CD4-positive, alpha-beta T cell treated with Interleukin-2 at 100 ng/mL for 4 hours (primary cell): Measurements from ENCODE around the gene RAB7A.
A peak's percentile ranks its signal among the peaks of the same experiment; 100 is the strongest.

Experiments used
- DNase-seq: peaks from one replicate; pipeline ENCODE4 v3.0.0-alpha.2; 2020; ENCODE audit warnings: low spot score

RAB7A gene

DNA sequence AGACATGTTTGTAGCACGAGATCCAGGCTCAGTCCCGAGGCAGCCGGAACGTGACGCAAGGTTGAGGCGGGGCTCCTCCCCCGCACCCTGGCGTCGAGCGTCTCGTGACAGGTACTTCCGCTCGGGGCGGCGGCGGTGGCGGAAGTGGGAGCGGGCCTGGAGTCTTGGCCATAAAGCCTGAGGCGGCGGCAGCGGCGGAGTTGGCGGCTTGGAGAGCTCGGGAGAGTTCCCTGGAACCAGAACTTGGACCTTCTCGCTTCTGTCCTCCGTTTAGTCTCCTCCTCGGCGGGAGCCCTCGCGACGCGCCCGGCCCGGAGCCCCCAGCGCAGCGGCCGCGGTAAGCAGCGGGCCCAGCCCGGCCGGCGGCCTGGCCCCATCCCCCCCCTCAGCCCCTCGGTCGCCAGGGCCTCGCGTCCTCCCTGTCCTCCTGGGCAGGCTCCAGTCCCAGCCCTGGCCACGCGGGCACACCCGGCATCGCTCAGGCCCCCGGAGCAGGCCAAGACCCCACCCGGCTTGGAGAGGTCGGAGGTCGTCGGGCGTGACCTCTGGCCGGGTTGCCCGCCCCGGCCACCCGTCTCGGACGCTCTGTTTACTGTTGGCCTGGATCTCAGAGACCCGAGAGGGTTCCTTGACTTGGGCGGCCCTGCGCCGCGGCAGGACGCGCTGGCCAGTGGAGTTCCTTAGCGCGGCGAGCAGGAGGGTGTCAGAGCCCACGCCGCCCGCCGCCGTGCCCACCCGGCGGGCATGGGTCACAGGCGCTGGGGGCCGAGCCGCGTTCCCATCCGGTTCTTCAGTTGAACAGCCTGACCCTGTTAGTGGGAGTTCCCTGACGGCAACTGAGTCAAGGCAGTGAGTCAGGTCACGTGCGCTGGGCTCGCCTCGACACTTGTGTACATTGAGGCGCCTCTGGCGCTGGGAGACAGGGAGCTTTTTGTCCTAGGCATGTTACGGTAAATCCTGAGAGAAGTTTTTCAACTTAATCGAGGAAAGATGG is at the start of gene RAB7A:
Gene RAB7A, plus strand, starts transcription at position 161 of the 994 bp plus-strand sequence. CDS start 69,185 bp downstream, outside the sequence.
- DNase-seq: peak; percentile 96

DNA sequence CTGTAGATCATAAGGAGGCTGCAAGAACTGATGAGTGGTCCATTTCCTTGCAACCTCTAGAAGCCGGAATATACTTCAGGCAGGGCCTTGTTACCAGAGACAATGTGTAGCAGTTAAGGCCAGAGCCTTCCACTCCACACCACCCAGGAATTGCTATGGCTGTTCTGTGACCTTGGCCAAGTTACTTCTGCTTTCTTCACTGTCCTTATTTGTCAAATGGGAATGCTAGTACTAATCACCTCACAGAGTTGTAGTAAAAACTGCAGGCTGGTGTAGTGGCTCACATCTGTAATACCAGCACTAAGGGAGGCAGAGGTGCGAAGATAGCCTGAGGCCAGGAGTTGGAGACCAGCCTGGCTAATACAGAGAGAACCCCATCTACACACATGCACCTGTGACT is 46.6 kb upstream of the RAB7A start:
- DNase-seq: no peak

DNA sequence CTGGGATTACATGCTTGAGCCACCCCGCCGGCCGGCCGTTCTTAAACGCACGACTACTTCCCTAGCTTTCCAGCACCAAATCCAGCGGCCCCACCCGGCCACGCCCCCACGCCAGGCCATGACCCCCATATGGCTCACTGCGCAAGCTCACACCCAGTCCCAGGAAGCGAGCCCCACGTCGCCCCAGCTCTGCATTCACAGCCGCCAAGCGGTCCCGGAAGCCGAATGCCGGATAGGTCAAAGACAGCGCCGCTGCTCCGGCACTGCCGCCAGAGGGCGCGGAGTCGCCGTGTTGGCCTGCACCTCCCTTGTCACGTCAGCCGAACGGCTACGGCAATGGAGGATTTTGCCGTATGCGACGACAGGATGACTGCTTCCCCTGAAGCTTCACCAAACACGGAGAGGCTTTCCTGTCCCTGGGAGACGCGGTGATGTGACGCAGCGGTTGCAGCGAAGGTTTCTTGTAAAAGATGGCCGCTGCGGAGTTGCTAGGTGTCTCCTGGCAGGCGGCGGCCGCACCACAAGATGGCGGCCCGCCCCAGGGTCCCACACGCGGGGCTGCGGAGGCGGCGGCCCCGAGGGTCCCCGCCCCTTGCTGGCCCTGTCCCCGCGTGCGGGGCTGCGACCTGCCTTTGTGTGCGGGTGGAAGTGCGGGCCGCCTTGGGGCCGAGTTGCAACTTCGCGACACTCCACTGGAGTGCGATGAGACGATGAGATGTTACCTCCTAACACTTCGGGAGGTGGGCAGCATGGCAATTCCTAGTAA is 45.2 kb upstream of the RAB7A start:
- DNase-seq: peak; percentile 98

DNA sequence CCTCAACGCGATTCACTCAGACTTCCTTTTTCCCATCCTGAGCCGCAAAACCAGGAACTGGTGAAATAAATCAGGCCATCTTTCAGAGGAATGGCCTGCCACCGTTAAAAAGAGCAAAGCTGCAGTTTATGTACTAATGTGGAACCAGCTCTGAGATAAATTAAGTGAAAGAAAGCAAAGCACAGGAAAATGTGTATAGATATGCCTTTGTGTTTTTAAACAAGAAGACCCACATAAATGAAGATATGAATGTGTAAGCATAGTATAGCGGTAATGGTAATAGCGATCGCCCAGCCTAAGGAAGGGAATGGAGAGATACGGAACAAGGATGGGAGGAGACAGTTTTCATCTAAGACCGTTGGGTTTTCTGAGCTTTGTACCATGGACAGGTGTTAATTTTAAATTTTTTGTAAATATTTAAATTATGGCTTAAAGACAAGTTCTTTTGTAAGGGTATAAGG is 44.6 kb upstream of the RAB7A start:
- no peak for DNase-seq

DNA sequence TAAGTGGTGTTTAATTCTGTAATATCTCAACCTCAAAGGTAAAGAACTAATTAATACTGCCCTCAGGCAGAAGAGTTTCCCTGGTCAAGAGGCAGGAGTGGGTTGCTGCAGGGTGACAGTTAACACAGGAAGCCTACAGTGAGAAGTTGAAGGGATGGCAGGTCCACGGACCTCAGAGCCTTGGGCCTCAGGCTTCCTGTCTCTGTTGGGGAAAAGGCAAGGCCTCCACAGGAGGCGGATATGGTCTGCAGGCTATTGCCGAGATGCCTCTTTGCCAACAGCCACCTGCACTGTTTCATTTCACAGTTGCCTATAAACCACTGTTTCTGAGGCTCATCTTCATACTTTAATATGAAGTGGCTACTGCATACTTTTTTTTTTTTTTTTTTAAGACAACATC is 42.0 kb upstream of the RAB7A start:
- no peak for DNase-seq

DNA sequence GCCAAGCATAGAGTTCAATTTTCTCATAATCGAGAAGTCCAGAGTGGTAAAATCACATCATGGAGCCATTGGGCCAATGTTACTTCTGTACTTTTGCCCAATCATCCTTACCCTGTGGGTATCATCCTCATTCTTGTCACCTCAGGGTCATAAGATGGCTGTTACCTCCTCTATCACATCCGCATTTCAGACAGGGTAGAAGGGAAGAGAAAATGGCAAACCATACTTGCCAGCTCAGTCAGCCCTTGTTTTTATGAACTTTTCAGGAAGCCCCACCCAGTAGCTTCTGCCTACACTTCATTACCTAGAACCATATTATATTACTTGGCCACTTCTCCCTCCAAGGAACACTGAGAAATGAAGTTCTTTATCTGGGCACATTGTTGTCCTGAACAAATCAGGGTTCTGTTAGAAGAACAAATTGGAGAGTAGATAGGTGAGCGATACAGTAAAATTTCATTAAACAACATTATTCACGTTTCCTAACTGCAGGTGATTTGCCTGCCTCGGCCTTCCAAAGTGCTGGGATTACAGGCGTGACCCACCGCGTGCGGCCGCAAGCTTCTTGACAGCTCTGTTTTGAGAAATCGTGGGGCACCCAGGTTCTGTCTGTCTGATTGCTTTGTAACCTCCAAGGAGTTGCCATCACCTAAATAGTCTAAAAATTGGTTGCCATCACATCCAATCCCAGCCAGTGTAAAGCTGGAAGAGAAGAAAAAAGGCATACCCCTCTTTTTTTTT is 40.8 kb upstream of the RAB7A start:
- peak; percentile 13 for DNase-seq

DNA sequence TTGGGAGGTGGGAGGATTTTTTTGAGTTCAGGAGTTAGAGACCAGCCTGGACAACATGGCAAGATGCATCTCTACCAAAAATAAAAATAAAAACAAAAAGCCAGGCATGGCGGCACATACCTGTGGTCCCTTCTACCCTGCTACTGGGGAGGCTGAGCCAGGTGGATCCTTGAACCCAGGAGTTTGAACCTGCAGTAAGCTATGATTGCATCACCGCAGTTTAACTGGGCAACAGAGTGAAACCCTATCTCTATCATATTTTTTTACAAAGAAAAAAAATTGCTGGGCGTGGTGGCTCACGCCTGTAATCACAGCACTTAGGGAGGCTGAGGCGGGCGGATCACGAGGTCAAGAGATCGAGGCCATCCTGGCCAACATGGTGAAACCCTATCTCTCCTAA is 39.5 kb upstream of the RAB7A start:
- DNase-seq: no peak

DNA sequence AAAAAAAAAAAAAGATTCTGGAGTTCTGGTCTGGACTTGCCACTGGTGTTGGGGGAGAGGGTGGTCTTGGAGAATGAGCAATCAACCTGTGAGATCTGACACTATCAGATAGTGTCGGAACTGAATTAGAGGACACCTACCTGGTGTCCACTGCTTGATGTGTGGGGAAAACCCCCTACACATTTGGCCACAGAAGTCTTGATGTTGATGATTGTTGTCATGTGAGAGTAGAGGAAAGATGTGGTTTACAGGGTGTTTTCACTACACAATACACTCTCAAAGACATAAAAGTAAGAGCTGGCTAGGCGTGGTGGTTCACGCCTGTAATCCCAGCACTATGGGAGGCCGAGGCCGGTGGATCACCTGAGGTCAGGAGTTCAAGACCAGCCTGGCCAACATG is 36.9 kb upstream of the RAB7A start:
- DNase-seq: no peak

DNA sequence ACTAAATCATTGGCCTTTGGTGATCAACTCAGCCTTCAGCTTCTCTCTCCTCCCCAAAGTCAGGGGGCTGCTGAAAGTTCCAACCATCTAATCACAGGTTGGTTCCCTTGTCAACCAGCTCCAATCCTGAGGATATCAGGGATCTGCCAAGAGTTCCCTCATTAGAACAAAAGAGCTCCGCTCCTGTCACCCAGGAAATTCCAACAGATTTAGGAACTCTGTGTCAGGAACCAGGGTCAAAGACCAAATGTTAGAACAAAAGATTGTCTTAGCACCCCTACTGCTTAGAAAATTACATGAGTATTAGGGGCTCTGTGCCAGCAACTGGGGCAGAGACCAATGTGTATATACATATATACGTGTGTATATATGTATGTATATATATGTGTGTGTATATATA is 32.3 kb upstream of the RAB7A start:
- no peak for DNase-seq

DNA sequence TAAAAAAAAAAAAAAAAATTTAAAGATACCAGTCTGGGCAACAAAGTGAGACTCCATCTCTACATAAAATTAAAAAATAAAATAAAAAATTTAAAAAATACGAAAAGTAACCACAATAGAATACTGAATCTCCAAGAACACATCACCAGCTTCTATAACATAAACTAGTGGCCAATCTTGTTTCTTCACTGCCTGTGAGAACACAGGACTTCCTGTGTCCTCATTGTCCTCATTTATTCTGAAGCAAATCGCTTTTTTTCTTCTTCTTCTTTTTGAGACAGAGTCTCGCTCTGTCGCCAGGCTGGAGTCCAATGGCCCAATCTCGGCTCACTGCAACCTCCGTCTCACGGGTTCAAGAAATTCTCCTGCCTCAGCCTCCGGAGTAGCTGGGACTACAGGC is 28.6 kb upstream of the RAB7A start:
- no peak for DNase-seq

DNA sequence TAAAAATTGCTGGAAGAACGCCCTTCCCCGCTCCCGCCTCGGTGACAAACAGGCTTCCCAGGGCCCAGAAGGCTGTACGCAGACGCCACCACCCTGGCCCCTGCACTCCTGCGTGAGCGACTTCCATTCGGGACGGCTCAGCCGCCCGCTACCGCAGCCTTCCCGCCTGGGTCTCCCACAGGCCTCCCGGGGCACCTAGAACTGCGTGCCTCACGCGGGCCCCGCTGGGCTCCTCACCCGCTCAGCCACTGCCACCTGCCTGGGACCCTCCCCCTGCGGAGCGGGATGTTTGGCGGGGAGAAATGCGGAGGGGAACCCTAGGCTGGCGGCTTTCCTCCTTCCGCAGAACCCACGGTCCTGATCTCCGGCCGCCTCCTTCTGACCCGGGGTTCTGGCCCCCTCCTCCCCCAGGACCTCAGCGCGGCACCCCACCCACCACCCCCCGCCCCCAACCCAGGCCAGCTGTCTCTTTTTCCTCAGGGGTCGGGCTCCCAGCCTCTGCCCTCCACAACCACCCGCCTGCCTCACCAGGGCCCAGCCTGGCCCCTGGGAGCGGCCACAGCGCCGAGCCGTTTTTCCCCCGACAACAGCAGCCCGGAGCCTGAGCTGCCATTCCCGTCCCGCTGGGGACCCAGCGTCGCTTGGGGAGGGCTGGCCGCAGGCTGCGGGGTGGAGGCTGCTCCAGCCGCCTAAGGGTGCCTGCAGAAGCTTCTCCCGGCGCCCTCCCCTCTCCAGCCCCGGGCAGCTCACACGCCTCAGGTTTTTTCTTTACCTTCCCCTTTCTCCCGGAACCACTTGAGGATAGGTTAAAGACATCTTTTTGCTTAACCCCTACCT is 27.6 kb upstream of the RAB7A start:
- no peak for DNase-seq

DNA sequence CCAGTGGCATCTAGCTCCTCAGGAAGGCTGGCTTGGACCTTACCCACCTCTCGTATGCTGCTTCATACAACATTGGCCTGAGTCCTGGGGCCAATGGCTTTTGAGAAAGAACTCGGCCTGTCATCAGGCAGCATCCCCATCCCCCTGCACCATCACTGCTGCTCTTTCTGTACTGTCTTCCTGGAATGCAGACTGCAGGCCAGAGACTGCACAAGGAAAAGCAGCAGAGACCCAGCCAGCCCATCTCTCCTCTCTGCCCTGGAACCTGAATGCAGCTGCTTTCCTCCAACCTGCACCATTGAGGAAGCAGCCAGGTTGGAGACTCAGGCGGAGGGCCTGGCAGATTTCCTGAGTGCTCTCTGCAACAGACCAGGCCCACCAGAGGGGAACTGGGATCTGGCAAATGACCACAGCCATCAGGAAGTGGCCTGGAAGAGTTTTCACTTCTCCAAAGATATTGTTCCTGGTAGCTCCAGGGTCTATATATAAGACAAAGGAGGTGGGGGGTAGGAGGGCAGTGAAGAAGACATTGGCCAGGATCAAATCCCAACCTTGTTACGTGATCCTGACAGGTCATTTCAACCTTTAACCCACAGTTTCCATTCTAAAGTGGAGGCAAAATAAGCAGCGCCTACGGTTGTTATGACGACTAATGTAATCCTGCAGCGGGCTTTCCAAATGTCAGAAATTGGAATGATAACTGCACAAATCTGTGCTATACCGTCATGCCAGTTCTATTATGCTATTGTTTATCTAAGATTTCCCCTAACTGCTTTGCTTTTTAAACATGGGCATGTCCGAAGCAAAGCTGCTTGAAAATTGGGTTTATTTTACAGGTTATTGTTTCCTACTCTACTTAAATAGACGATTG is 24.4 kb upstream of the RAB7A start:
- no peak for DNase-seq

DNA sequence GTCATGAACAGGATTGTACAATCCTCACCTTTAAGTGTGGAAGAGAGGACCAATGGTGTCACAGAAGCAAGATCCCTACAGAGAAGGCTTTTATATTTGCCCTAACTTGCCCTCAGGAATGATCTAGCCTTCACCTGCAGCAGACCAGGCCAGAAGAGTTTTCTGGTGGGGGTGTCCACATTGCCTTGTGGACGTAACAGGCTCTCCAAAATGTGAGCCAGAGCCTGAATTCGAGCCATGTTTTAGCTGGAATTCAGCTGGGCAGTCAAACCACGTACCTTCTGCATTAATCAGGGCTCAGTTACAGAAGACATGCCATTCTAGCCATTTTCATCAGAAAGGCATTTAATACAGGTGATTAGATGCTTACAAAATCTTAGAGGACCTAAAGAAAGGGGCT is 23.6 kb upstream of the RAB7A start:
- no peak for DNase-seq

DNA sequence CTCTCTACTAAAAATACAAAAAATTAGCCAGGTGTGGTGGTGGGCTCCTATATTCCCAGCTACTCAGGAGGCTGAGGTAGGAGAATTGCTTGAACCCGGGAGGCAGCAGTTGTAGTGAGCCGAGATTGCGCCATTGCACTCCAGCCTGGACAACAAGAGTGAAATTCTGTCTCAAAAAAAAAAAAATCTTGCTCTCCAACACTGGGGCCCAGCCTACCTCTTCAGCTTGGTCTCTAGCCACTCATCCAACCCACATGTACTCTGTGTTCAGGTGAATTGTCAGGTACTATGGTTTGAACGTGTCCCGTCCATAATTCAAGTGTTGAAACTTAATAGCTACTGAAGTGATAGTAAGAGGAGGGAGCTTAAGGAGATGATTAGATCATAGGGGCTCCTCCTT is 22.4 kb upstream of the RAB7A start:
- no peak for DNase-seq

DNA sequence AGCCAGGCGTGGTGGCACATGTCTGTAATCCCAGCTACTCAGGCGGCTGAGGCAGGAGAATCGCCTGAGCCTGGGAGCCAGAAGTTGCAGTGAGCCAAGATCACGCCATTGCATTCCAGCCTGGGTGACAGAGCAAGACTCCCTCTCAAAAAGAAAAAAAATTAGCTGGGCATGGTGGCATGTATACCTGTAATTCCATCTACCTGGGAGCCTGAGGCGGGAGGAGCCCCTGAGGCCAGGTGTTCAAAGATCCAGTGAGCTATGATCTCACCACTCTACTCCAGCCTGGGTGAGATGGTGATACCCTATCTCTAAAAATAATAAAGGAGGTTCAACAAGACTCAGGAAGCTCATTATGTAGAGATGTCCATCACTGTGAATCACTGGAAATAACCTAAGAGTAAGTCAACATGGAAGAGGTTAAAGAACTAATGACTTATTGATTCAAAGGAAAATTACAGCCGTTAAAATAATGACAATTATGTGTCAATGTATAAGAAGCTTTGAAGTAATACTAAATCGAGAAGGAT is 19.8 kb upstream of the RAB7A start:
- no peak for DNase-seq

DNA sequence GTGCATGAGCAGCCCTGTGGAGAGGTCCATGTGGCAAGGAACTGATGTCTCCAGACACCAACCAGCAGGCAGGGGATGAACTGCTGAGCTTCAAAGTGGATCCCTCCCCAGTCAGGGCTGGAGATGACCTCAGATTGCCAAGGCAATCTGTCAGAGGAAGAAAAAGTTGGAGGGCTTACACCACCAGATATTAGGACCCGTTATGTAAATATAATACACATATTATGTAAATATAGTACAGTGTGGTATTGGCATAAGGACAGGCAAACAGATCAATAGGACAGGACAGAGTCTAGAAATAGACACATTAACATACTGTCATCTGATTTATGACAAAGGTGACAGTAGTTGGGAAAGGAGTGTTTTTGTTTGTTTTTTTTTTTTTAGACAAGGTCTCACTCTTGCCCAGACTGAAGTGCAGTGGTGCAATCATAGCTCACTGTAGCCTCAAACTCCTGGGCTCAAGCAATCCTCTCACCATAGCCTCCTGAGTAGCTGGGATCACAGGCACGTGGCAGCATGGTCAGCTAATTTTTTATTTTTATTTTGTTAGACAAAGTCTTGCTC is 18.0 kb upstream of the RAB7A start:
- DNase-seq: no peak

DNA sequence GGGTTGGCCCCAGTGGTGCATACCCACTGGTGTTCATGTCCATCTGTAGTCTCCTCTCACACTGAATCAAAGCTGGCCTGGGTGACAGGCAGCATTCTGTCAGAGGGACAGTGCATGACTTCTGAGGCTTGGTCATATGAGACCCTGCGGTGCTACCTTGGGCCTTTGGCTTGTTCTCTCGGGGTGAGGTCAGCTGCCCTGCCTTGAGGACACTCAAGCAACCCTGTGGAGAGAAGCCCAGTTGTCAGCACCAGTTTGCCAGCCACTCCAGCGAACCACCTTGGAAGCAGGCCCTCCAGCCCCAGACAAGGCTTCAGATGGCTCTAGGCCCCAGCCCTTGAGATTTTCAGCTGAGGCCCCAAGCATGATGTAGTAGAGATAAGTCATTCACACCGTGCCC is 16.9 kb upstream of the RAB7A start:
- DNase-seq: no peak

DNA sequence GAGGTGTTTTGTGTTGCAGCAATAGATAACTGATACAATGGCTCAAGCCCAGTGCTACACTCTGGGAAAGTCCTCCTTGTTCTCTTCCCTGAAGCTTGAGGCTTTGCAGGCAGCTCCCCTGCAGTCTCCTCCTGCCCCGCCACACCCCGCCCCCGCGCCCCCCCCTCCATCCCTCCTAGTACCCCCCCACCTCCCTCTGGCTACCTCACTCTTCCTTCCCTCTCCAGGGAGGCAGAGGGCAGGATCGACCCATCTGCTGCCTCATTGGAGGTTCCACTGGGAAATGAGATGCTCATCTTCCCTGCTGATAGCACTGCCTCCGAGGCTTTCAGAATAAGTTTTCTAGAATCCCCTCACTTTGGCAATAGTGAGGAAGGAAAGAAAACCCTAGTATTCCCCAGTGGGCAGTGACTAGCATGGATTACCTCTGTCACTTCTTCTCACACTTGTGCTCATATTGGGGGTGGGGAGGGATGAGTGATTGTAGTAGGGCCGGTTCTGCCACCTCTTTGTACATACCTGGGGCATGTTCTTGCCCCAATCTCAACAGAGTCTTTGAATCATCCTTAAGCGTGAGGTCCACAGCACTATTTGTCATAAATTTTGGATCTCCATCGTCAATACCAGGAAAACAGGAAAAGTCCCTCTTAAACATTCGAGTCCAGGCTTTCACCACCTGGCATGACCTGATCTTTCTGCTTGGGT is 16.3 kb upstream of the RAB7A start:
- no peak for DNase-seq

DNA sequence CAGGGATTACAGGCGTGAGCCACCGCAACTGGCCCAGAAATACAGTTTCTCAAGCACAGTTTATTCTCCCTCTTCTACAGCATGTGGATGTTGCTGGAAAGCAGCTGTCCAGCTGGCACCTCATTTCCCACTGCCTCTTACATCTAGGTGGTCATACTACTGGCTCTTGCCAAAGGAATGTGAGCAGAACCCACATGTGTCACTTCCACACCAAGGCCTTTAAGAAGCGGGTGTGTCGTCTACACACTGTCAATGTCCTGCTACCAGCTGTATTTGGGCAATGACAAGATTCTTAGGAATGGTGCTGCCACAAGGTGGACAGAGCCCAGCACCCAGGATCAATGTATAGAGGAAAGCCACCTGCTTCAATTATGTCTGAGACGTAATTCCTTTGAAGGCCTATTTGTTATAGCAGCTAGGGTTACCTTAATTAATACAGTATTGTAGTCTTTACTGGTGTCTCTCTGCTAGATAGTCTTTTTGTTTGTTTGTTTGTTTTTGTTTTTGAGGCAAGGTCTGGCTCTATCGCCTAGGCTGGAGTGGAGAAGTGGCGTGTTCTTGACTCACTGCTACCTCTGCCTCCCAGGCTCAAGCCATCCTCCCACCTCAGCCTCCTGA is 15.1 kb upstream of the RAB7A start:
- DNase-seq: no peak
